ENCODE data around the gene NEXMIF.

DNA sequence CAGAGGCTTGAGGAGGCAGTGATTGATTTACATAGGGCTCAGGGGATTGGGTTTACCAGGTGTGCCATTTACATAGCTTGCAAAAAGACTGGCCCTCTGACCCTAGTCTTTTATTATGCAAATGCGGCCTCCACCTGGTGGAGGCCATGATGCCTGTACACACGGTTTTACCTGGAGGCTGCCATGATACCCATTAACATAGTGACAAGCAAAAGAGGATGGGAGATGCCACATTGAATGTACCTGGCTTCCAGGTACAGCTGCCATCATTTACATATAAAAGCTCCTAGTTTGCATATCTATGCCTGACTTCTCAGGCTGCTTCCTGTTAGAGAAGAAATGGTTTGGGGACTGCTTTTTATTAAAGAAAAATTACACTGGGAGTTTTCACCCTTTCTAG is 72.0 kb downstream of the NEXMIF start:
- TF ChIP-seq, protein P1, sequence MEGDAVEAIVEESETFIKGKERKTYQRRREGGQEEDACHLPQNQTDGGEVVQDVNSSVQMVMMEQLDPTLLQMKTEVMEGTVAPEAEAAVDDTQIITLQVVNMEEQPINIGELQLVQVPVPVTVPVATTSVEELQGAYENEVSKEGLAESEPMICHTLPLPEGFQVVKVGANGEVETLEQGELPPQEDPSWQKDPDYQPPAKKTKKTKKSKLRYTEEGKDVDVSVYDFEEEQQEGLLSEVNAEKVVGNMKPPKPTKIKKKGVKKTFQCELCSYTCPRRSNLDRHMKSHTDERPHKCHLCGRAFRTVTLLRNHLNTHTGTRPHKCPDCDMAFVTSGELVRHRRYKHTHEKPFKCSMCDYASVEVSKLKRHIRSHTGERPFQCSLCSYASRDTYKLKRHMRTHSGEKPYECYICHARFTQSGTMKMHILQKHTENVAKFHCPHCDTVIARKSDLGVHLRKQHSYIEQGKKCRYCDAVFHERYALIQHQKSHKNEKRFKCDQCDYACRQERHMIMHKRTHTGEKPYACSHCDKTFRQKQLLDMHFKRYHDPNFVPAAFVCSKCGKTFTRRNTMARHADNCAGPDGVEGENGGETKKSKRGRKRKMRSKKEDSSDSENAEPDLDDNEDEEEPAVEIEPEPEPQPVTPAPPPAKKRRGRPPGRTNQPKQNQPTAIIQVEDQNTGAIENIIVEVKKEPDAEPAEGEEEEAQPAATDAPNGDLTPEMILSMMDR (IDR thresholded peaks at IDR 0.05), result no peak
- TF ChIP-seq EZH2 (IDR thresholded peaks at IDR 0.05) (no peak), EZH2phosphoT487 (IDR thresholded peaks at IDR 0.05) (no peak)

Data from neural progenitor cell (in vitro differentiated cells).